IMR-90 (cell line): ENCODE data around the gene ACLY. TPM values are rescaled to one million over a fixed set of nuclear protein-coding genes. Genes with fewer than 3 reads are reported as not detected.
A peak's percentile ranks its signal among the peaks of the same experiment; 100 is the strongest.

ENCODE experiments used
- ATAC-seq: fragments of 200-7000 bp; cut with Tn5 transposase; 2 replicates; pipeline ENCODE4 v1.9.1; 2020; ENCODE audit warnings: low read depth, mild to moderate bottlenecking, moderate library complexity
- BruUV-seq: library from RNA; stranded (reverse); fragments of 400-500 nt; replicated peaks from 2 replicates; lab custom pipeline; 2021; lab: Mats Ljungman, UMichigan
- CTCF ChIA-PET: fragments of 300-600 bp; formaldehyde crosslinking; extraction: SDS; loops from one replicate; lab custom pipeline; 2021; ENCODE audit warnings: antibody characterized with exemption; lab: Yijun Ruan, JAX
- POLR2A ChIA-PET: fragments of 300-600 bp; sonication (Branson Sonifier 250); formaldehyde crosslinking; loops from one replicate; lab custom pipeline; 2022; ENCODE audit warnings: antibody characterized with exemption; ENCODE audit not compliant: unreplicated experiment; lab: Charles Lee
- DNase-seq: peaks from one replicate; pipeline ENCODE4 v3.0.0; 2013
- H2AFZ ChIP-seq: replicated peaks from 2 replicates; pipeline ENCODE3; 2013; ENCODE audit warnings: low read length, mild to moderate bottlenecking; ENCODE audit not compliant: poor library complexity
- H2AK5ac ChIP-seq: 2 replicates; pipeline ENCODE4 v1.6.1; 2013; ENCODE audit warnings: low read depth, low read length, inconsistent platforms
- H2AK9ac ChIP-seq: replicated peaks from 2 replicates; pipeline ENCODE3; 2013; ENCODE audit warnings: mild to moderate bottlenecking, low read depth, low read length, moderate library complexity; ENCODE audit not compliant: poor library complexity
- H2BK120ac ChIP-seq: 2 replicates; pipeline ENCODE4 v1.6.1; 2013; ENCODE audit warnings: low read depth, low read length, inconsistent platforms
- H2BK15ac ChIP-seq: 3 replicates; pipeline ENCODE4 v1.6.1; 2013; ENCODE audit warnings: low read depth, low read length, inconsistent platforms
- H2BK20ac ChIP-seq: 2 replicates; pipeline ENCODE4 v1.6.1; 2013; ENCODE audit warnings: low read depth, mild to moderate bottlenecking, inconsistent platforms, low read length, moderate library complexity
- H2BK5ac ChIP-seq: 2 replicates; pipeline ENCODE4 v1.6.1; 2013; ENCODE audit warnings: mild to moderate bottlenecking, low read depth, low read length, inconsistent platforms; ENCODE audit not compliant: poor library complexity, severe bottlenecking
- H3K14ac ChIP-seq: replicated peaks from 2 replicates; pipeline ENCODE4 v1.6.1; 2013; ENCODE audit warnings: low read depth, low read length, inconsistent platforms
- H3K18ac ChIP-seq: 2 replicates; pipeline ENCODE4 v1.6.1; 2013; ENCODE audit warnings: low read depth, low read length, control low read depth
- H3K23ac ChIP-seq: 2 replicates; pipeline ENCODE4 v1.6.1; 2013; ENCODE audit warnings: low read depth, low read length, inconsistent platforms
- H3K27ac ChIP-seq: 2 replicates; pipeline ENCODE4 v1.5.1; 2013; ENCODE audit warnings: mild to moderate bottlenecking, control low read depth, low read length; ENCODE audit not compliant: insufficient read depth
- H3K27me3 ChIP-seq: 2 replicates; pipeline ENCODE4 v1.6.1; 2013; ENCODE audit warnings: low read length; ENCODE audit not compliant: control insufficient read depth, insufficient read depth
- H3K36me3 ChIP-seq: 2 replicates; pipeline ENCODE4 v1.6.1; 2013; ENCODE audit warnings: low read length, mixed read lengths; ENCODE audit not compliant: control insufficient read depth, insufficient read depth
- H3K4ac ChIP-seq: 2 replicates; pipeline ENCODE4 v1.6.1; 2013; ENCODE audit warnings: low read depth, low read length, inconsistent platforms
- H3K4me1 ChIP-seq: 2 replicates; pipeline ENCODE4 v1.6.1; 2013; ENCODE audit warnings: low read length, mixed read lengths; ENCODE audit not compliant: control insufficient read depth, insufficient read depth
- H3K4me2 ChIP-seq: 2 replicates; pipeline ENCODE4 v1.6.1; 2013; ENCODE audit warnings: low read depth, mild to moderate bottlenecking, control low read depth, low read length, moderate library complexity
- H3K4me3 ChIP-seq: 2 replicates; pipeline ENCODE4 v1.5.1; 2013; ENCODE audit warnings: low read depth, mild to moderate bottlenecking, control low read depth, low read length, moderate library complexity; ENCODE audit not compliant: insufficient read depth
- H3K56ac ChIP-seq: 2 replicates; pipeline ENCODE4 v1.6.1; 2013; ENCODE audit warnings: low read length, inconsistent platforms; ENCODE audit not compliant: insufficient read depth; ENCODE audit errors: extremely low read depth
- H3K79me1 ChIP-seq, 2 experiments: 2 replicates each; pipeline ENCODE4 v1.6.1; 2013; ENCODE audit warnings: low read length in 2 of 2, inconsistent platforms in 1 of 2, low read depth in 1 of 2
- H3K9ac ChIP-seq: 2 replicates; pipeline ENCODE4 v1.6.1; 2013; ENCODE audit warnings: low read depth, low read length, control low read depth
- H3K9me1 ChIP-seq: 2 replicates; pipeline ENCODE4 v1.6.1; 2013; ENCODE audit warnings: low read length, inconsistent platforms; ENCODE audit not compliant: insufficient read depth
- H3K9me3 ChIP-seq: 2 replicates; pipeline ENCODE4 v1.6.1; 2013; ENCODE audit warnings: low read length; ENCODE audit not compliant: control insufficient read depth, insufficient read depth
- H4K20me1 ChIP-seq: 2 replicates; pipeline ENCODE4 v1.6.1; 2013; ENCODE audit warnings: low read length, inconsistent platforms; ENCODE audit not compliant: insufficient read depth
- H4K5ac ChIP-seq: 2 replicates; pipeline ENCODE4 v1.6.1; 2013; ENCODE audit warnings: mild to moderate bottlenecking, low read depth, low read length, control low read depth
- H4K8ac ChIP-seq, 2 experiments: 2 replicates each; pipeline ENCODE4 v1.6.1; 2013; ENCODE audit warnings: low read depth in 2 of 2, low read length in 2 of 2, control low read depth in 1 of 2, inconsistent platforms in 1 of 2
- H4K91ac ChIP-seq: 2 replicates; pipeline ENCODE4 v1.6.1; 2013; ENCODE audit warnings: low read depth, low read length, inconsistent platforms; ENCODE audit not compliant: insufficient read depth
- CEBPB ChIP-seq: IDR thresholded peaks from 2 replicates; pipeline ENCODE4 v1.6.1; 2012; ENCODE audit warnings: low read depth, low read length, improper control_type of control experiment
- POLR2A ChIP-seq: IDR thresholded peaks from 2 replicates; pipeline ENCODE4 v1.6.1; 2012; ENCODE audit warnings: mild to moderate bottlenecking, low read depth, low read length
- WGBS, 2 experiments: methylation state at CpG; one replicate each; pipeline versions ENCODE4 v1.1.5 to v1.1.7; 2013; ENCODE audit warnings: missing lambda C conversion rate in 2 of 2; ENCODE audit not compliant: insufficient read length in 1 of 2; ENCODE audit errors: extremely low coverage in 2 of 2; 5-methylcytosine and 5-hydroxymethylcytosine counted together
- dilution Hi-C: fragments of 300-500 bp; cut with HindIII; formaldehyde crosslinking; loops from one replicate; pipeline ENCODE4 v1.14.3; 2018; ENCODE audit warnings: low sequenced_read_pairs; ENCODE audit not compliant: unreplicated experiment
- in situ Hi-C: fragments of 300-500 bp; cut with MboI; formaldehyde crosslinking; loops from 3 replicates; pipeline ENCODE4 v1.14.3; 2019; ENCODE audit warnings: low sequenced_read_pairs, inconsistent platforms, mixed read lengths
- intact Hi-C: fragments of 100-400 bp; cut with micrococcal nuclease; formaldehyde crosslinking; loops from 2 replicates; pipeline ENCODE4 v1.10.0; 2022
- polyA plus RNA-seq, 3 experiments: library from polyadenylated mRNA; depleted of rRNA; stranded (reverse); fragments of >200 nt; gene quantifications; 2 replicates each; pipeline ENCODE4 v1.2.3, GENCODE V29; 2012; ENCODE audit warnings: low replicate concordance in 1 of 3
- total RNA-seq: library from RNA; depleted of rRNA; stranded (reverse); fragments of >200 nt; gene quantifications from 2 replicates; pipeline ENCODE4 v1.2.3, GENCODE V29; 2012

ACLY gene
- total and polyA plus RNA-seq, 2 of the 4 experiments (the other 2 are of a cell fraction) = 167 to 230 TPM

GRCh38 chr17:41919840-41920579 lies 1.3 kb upstream of the ACLY start:
- H3K56ac ChIP-seq = no peak overlapping the region
- CTCF ChIA-PET = no interaction called here
- no peak for TF ChIP-seq POLR2A
- TF ChIP-seq CEBPB = peak; percentile 90
- H4K91ac ChIP-seq = peak overlapping the region; percentile 72; the same call in 1 of the 2 replicates
- peaks cover 0 to 40% of the 10 kb centered on the region in 2 experiments; a peak in 3 of 4 replicates for H3K79me1 ChIP-seq
- BruUV-seq = no TSS peak
- H3K18ac ChIP-seq = no peak overlapping the region
- no peak for ATAC-seq
- peak overlapping the region; percentile 69 for H2AK5ac ChIP-seq
- H4K20me1 ChIP-seq = peaks cover 34% of the 10 kb centered on the region
- no peak overlapping the region for H2BK15ac ChIP-seq
- no peak overlapping the region for H3K9ac ChIP-seq
- intact Hi-C loops (loop anchor here (1.0 kb wide), 2 partner anchors 10 kb away; partner anchors contain the start of gene ODAD4), dilution Hi-C loops (no loop called here), in situ Hi-C loops (no loop called here)
- no peaks in the 10 kb centered on the region for H3K36me3 ChIP-seq
- no peak overlapping the region for H3K27ac ChIP-seq
- H3K4me2 ChIP-seq = peak overlapping the region; percentile 76; the same call in 1 of the 2 replicates
- H3K9me1 ChIP-seq = peaks cover 19% of the 10 kb centered on the region
- H3K27me3 ChIP-seq = no peaks in the 10 kb centered on the region
- H4K8ac ChIP-seq = peak overlapping the region; percentile 70 to 90; a peak in 2 of 4 replicates
- POLR2A ChIA-PET = no interaction called here
- 51% methylated on average over 3 of the region's 7 CpGs; no CpG with 5 or more reads in 1 of the 2 experiments for WGBS, 2 experiments
- peak overlapping the region; percentile 73 for H2AK9ac ChIP-seq
- no peak overlapping the region for H2BK5ac ChIP-seq
- H2BK120ac ChIP-seq = peak overlapping the region; percentile 76; the same call in 1 of the 2 replicates
- H3K4ac ChIP-seq = peak overlapping the region; percentile 93
- peak overlapping the region; percentile 8; the same call in 1 of the 2 replicates for H3K23ac ChIP-seq
- peak; percentile 33 for DNase-seq
- H2AFZ ChIP-seq = peak overlapping the region; percentile 90
- no peak overlapping the region for H4K5ac ChIP-seq
- H3K4me1 ChIP-seq = peaks cover 19% of the 10 kb centered on the region
- no peak overlapping the region for H2BK20ac ChIP-seq
- H3K14ac ChIP-seq = 0 out of 2 replicates have a peak overlapping the region, but pooled peaks have one; percentile 93
- no peaks in the 10 kb centered on the region for H3K9me3 ChIP-seq
- no peak overlapping the region for H3K4me3 ChIP-seq
